Thyroid gland (tissue), 4 donors: ENCODE data around the gene SLC33A1.

Experiments
- POLR2A ChIP-seq, 2 donors: fragments of 450-650 bp; IDR thresholded peaks; one replicate each; pipeline ENCODE4 v1.6.1; 2017; ENCODE audit warnings: antibody characterized with exemption in 2 of 2, mild to moderate bottlenecking in 2 of 2, moderate library complexity in 1 of 2
- TF ChIP-seq, protein P1 (sequence below), 6 experiments: fragments of 200-600 bp in 3 of 6; fragments of 450-650 bp in 3 of 6; sonication (generic) in 3 of 6; IDR thresholded peaks; one replicate each; pipeline ENCODE4 v1.5.1; 2016 to 2019; ENCODE audit warnings: antibody characterized with exemption in 6 of 6, mild to moderate bottlenecking in 2 of 6, inconsistent platforms in 1 of 6, moderate library complexity in 1 of 6

GRCh38 chr3:155880286-155880685 lies 26.1 kb upstream of the SLC33A1 start:
- TF ChIP-seq, protein P1, sequence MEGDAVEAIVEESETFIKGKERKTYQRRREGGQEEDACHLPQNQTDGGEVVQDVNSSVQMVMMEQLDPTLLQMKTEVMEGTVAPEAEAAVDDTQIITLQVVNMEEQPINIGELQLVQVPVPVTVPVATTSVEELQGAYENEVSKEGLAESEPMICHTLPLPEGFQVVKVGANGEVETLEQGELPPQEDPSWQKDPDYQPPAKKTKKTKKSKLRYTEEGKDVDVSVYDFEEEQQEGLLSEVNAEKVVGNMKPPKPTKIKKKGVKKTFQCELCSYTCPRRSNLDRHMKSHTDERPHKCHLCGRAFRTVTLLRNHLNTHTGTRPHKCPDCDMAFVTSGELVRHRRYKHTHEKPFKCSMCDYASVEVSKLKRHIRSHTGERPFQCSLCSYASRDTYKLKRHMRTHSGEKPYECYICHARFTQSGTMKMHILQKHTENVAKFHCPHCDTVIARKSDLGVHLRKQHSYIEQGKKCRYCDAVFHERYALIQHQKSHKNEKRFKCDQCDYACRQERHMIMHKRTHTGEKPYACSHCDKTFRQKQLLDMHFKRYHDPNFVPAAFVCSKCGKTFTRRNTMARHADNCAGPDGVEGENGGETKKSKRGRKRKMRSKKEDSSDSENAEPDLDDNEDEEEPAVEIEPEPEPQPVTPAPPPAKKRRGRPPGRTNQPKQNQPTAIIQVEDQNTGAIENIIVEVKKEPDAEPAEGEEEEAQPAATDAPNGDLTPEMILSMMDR (IDR thresholded peaks at IDR 0.05) = no peak
- TF ChIP-seq POLR2A (IDR thresholded peaks at IDR 0.05) = no peak
